KOPT-K1 (cell line): ENCODE data around the gene SYNPO.

Experiments used
- H3K27ac ChIP-seq: fragments of 200-600 bp; sonication (generic); 2 replicates; pipeline ENCODE4 v1.5.1; 2016; ENCODE audit warnings: antibody characterized with exemption, mild to moderate bottlenecking, low read depth, low read length; ENCODE audit not compliant: poor library complexity, severe bottlenecking
- H3K36me3 ChIP-seq: fragments of 200-600 bp; sonication (generic); 2 replicates; pipeline ENCODE4 v1.5.1; 2017; ENCODE audit warnings: antibody characterized with exemption, mild to moderate bottlenecking, low read length, moderate library complexity; ENCODE audit not compliant: insufficient read depth
- H3K9me3 ChIP-seq: fragments of 200-600 bp; sonication (generic); 2 replicates; pipeline ENCODE4 v1.5.1; 2017; ENCODE audit warnings: antibody characterized with exemption, low read length, mild to moderate bottlenecking; ENCODE audit not compliant: insufficient read depth, poor library complexity, severe bottlenecking

Gene SYNPO, protein sequence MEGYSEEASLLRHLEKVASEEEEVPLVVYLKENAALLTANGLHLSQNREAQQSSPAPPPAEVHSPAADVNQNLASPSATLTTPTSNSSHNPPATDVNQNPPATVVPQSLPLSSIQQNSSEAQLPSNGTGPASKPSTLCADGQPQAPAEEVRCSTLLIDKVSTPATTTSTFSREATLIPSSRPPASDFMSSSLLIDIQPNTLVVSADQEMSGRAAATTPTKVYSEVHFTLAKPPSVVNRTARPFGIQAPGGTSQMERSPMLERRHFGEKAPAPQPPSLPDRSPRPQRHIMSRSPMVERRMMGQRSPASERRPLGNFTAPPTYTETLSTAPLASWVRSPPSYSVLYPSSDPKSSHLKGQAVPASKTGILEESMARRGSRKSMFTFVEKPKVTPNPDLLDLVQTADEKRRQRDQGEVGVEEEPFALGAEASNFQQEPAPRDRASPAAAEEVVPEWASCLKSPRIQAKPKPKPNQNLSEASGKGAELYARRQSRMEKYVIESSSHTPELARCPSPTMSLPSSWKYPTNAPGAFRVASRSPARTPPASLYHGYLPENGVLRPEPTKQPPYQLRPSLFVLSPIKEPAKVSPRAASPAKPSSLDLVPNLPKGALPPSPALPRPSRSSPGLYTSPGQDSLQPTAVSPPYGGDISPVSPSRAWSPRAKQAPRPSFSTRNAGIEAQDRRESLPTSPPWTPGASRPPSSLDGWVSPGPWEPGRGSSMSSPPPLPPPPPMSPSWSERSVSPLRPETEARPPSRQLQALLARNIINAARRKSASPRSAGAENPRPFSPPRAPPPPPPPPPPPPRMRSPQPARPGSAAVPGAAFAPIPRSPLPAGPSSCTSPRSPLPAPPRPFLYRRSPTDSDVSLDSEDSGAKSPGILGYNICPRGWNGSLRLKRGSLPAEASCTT

DNA sequence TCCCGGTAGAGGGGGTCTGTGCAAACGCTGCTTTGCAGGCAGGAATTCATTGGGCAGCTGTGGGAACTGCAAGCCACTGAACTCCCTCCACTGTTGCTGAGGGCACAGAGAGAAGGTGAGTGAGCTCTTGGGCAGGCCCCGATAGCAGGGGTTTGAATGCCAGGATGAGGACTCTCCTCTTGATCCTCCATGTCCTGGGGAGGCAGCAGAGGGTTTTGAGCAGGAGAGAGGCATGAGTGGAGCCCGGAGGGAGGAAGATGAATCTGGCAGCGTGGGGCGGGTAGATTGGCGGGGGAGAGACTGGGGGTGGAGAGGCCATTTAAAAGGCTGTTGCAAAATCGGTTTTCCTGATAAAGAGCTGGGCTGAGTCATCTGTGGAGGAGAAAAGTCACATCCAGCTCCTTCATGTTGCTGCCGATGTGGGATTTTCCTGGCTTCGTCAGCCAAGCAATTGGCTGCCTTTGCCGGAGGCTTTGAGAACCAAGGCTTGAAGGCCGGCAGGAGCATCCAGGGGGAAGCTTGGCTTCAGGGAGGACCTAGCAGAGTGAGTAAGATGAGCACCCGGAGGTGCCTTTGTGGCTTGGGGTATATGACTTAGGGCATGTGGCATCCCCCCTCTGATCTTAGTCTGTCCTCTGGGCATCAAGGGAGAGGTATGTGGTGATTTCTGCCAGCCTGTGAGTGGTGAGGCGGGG is at the start of gene SYNPO:
Gene SYNPO, plus strand, starts transcription at position 350 of the 695 bp plus-strand sequence. CDS start 7,616 bp downstream, outside the sequence.
- no peaks in the 10 kb centered on the region for H3K36me3 ChIP-seq
- H3K9me3 ChIP-seq, result no peaks in the 10 kb centered on the region
- no peak within 1 kb of the TSS for H3K27ac ChIP-seq

DNA sequence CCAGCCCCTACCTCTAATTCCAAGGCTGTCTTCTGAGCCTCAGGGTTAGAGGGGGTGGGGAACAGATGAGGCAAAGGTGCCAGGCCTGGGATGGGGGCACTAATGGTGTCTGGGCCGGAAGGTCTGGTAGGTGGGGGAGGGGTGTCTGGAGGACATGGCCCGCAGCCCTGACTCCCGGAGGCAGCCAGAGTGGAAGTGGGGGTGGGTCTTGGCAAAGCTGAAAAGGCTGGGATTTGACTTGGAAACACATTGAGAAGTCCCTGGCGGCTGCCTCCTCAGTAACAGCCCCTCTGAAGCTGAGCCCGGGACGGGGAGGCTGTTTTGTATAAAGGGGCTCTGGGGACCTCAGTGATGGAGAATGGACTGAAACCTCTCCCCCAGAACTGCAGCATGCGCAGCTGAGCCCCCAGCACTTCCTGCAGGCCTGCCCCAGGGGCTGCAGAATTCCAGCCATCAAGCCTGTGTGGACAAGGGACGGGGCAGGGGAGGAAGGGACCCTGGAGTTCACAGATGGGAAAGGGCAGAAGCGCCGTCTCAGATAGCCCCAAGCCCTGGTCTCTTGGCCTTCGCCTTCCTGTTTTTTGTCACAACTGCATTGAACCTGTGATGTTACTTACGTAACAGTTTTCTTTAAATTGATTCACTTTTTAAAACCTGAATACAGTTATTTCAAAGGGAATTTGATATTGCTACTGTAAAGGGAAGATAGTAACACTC is 49.3 kb upstream of the SYNPO start:
- Histone ChIP-seq H3K9me3 (no peaks in the 10 kb centered on the region), H3K27ac (no peak overlapping the region), H3K36me3 (no peaks in the 10 kb centered on the region)

DNA sequence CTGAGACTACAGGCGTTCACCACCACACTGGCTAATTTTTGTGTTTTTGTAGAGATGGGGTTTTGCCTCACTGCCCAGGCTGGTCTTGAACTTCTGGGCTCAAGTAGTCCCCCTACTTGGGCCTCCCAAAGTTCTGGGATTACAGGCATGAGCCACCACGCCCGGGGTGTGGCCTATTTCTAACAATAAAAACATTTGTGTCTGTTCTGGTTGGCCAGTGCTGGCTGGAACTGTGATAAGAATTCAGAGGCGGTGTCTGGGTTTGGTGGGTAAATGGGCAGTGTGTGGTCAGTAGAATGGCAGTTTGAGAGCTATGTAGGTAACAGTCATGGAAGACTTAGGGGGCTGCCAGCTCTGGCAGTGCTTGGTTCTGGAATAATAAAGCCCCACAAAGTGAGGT is 46.9 kb upstream of the SYNPO start:
- no peaks in the 10 kb centered on the region for H3K9me3 ChIP-seq
- H3K36me3 ChIP-seq, result no peaks in the 10 kb centered on the region
- H3K27ac ChIP-seq, result no peak overlapping the region

GRCh38 chr5:150593996-150594395 is 46.5 kb upstream of the SYNPO start:
- no peak overlapping the region for H3K27ac ChIP-seq
- H3K9me3 ChIP-seq, result no peaks in the 10 kb centered on the region
- no peaks in the 10 kb centered on the region for H3K36me3 ChIP-seq

DNA sequence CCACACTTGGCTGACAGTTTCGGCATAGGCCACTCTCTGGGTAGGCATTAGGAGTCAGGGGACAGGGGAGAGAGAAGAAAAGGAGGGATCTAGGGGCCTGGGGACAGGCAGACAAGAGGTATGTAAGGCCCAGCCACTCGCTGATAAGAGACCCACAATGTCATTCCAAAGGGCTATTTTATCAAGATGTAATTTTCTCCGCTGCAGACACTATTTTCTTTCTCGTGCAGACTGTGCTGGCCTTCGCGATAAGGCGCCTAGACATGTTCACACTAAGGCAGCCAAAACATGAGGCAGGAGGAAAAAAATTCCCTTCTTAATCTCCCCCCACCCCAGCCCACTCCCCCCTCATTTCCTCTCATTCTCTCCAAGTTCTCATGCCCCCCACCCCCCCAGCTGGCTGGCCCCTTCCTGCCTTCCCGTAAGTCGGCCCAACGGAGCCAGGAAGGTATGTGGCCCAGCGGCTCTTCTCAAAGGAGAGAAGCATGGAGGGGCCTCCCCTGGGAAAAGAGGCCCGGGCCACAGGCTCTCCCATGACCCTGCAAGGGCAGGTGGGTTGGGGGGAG is 44.9 kb upstream of the SYNPO start:
- H3K36me3 ChIP-seq, result no peaks in the 10 kb centered on the region
- no peak overlapping the region for H3K27ac ChIP-seq
- H3K9me3 ChIP-seq, result no peaks in the 10 kb centered on the region

DNA sequence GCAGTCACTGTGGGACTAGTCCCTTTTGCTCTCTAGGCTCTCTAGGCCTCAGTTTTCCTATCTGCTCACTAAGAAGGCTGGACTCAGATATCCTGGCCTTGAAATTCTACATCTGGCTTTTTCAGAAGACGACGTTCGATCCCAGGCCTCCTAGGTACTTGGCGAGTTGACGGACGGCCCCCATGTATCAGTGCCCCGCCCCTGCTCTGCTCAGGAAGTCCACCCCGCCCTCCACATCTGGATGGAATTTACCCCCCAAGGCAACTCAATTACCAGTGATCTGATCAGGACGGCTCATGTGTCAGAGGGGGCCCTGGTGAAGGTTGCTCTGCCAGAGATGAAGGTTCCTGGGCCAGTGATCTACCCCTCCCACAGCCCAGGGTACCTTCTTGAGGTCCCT is 44.1 kb upstream of the SYNPO start:
- Histone ChIP-seq H3K27ac (no peak overlapping the region), H3K9me3 (no peaks in the 10 kb centered on the region), H3K36me3 (no peaks in the 10 kb centered on the region)

DNA sequence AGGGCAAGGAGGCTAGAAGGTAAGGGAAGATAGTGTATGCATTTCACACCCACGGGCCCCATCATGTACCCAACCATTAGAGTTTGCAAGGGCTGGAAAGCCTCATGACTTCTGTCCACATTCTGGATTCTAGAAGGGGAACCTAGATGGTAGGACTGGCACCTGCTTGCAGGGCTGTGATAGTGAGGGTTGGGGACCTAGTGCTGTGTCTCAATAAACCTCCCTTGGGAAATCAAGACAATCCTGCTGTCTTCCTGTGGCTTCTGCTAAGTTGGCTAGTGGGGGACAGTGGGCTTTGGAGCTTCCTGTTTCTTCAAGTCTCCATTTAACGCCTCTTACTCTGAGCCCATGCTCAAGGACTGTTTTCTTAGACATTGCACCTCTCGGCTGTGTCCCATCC is 43.6 kb upstream of the SYNPO start:
- no peak overlapping the region for H3K27ac ChIP-seq
- H3K9me3 ChIP-seq, result no peaks in the 10 kb centered on the region
- no peaks in the 10 kb centered on the region for H3K36me3 ChIP-seq

- Histone ChIP-seq H3K9me3 (no peaks in the 10 kb centered on the region), H3K36me3 (no peaks in the 10 kb centered on the region), H3K27ac (no peak overlapping the region)
These were observed 42.5 kb upstream of the SYNPO start for GRCh38 chr5:150598006-150598405.

- no peak overlapping the region for H3K27ac ChIP-seq
These were observed 41.6 kb upstream of the SYNPO start for GRCh38 chr5:150598821-150599273.

DNA sequence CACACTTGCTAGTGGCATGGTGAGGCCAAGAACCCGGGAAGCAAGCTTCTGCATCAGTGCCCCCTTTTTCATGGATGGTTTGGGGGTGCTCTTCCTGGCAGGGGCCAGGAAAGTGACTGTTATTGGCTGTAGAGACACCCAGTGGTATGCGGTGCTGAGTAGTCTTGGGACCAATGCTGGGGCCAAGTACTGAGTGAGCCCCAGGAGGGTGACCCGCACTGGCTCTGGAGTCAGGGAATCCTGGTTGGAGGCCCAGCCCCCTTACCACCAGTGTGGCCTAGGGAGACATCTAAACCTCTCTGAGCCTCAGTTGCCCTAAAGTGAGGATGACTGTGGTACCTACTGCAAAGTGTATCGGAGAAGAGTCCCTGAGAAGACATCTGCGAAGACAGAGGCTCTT is 41.2 kb upstream of the SYNPO start:
- Histone ChIP-seq H3K27ac (no peak overlapping the region), H3K9me3 (no peaks in the 10 kb centered on the region), H3K36me3 (no peaks in the 10 kb centered on the region)

More at GRCh38 chr5:150598821-150599273, 41.6 kb upstream of the SYNPO start:
- H3K9me3 ChIP-seq, result no peaks in the 10 kb centered on the region
- no peaks in the 10 kb centered on the region for H3K36me3 ChIP-seq

DNA sequence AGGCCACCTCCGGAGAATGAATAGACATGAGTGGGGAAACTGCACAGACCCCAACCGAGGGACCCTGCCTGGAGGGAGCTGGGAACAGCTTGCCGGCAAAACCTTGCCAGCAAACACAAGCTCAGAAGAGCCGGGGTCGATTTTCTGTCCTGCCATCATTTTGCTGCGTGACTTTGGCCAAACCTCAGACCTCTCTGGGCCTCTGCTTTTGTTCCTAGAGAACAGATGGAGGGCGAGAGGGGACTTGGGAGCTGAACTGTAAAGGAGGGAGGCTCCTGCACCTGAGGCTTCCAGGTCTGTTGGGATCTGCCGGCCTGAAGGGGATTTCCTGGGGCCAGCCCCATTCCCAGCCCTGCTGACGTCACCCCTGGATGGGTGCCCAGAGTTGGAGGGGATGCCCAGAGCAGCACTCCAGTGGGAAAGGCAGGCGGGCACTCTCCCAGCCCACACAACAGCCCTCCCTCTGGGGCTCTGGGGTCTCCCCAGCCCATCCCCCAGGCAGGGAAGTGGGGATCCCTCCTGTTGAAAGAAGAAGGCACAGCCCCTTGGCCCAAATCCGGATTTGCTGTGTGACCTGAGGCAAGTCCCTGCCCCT is 40.4 kb upstream of the SYNPO start:
- no peak overlapping the region for H3K27ac ChIP-seq
- no peaks in the 10 kb centered on the region for H3K36me3 ChIP-seq

DNA sequence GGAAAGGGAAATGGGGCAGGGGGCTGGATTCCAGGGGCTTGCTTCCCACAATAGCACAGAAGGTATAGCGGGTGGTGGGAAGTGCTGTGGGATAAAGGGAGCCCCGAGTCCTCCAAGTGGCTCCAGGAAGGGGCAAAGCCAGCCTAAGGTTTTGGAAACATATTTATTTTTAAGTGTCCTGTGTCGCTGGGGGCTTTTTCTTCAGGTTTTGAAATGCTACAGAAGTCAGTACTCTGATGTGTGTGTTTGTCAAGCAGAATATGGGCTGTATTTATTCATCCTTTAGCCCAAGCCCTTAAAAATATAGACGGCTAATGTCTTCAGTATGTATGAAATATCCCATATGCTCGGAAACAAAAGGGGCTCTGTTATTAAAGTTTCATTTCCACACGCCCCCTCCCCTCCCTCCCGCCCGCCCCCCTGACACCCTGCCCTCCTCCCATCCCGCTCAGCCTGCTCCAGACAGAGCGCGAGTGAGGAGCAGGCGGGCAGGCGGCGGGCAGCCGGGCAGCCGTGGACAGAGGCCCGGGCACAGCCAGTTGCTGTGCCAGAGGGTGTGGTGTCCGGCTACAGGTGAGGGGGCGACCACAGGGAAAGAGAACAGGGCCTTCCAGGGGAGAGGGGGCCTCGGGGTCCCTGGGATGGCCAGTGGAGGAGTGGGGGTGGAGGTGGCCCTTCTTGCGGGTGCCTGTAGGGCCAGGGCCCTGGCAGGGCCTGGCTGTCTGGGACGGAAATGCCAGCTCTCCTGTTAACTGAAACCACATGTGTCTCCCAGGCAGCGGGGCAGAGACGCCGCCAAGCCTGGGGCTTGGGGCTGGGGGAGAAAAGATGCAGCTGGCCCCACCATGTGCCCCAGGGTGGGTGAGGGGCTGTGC is 39.6 kb upstream of the SYNPO start:
- no peaks in the 10 kb centered on the region for H3K36me3 ChIP-seq
- no peak overlapping the region for H3K27ac ChIP-seq
- H3K9me3 ChIP-seq, result no peaks in the 10 kb centered on the region

More for the DNA sequence above, 40.4 kb upstream of the SYNPO start:
- no peaks in the 10 kb centered on the region for H3K9me3 ChIP-seq
